GM12878 (cell line): Measurements from ENCODE around the gene ABCA3. TPM values are rescaled to one million over a fixed set of nuclear protein-coding genes. Genes with fewer than 3 reads are reported as not detected.

ENCODE experiments used
- ATAC-seq: fragments of 200-7000 bp; cut with Tn5 transposase; 3 replicates; pipeline ENCODE4 v1.9.1; 2020; ENCODE audit warnings: mild to moderate bottlenecking, moderate library complexity
- BruUV-seq: library from RNA; stranded (reverse); fragments of 400-500 nt; replicated peaks from 2 replicates; lab custom pipeline; 2021; lab: Mats Ljungman, UMichigan
- CTCF ChIA-PET: fragments of 300-600 bp; sonication (Branson Sonifier 250); formaldehyde crosslinking; extraction: SDS; loops from one replicate; lab custom pipeline; 2021; ENCODE audit warnings: inconsistent platforms; lab: Yijun Ruan, JAX
- POLR2A ChIA-PET: fragments of 350-600 bp; formaldehyde crosslinking; extraction: SDS; loops from one replicate; lab custom pipeline; 2021; ENCODE audit warnings: inconsistent platforms; lab: Charles Lee
- RAD21 ChIA-PET: fragments of 300-600 bp; sonication (Branson Sonifier 250); formaldehyde crosslinking; loops from one replicate; lab custom pipeline; 2023; ENCODE audit warnings: antibody characterized with exemption; ENCODE audit not compliant: unreplicated experiment; lab: Charles Lee
- SMC1A ChIA-PET: fragments of 300-600 bp; sonication (Branson Sonifier 250); formaldehyde crosslinking; loops from one replicate; lab custom pipeline; 2023; ENCODE audit not compliant: unreplicated experiment, uncharacterized antibody; lab: Charles Lee
- DNase-seq: peaks from one replicate; pipeline ENCODE4 v3.0.0-alpha.2; 2011; ENCODE audit warnings: low read depth, low spot score
- FAIRE-seq: peaks from 3 replicates; lab custom pipeline; 2011; peaks lifted over from hg19 to GRCh38; lab: Jason Lieb, UNC
- H2AFZ ChIP-seq: 2 replicates; pipeline ENCODE4 v1.6.0; 2011; ENCODE audit warnings: low read depth, low read length, control low read depth; ENCODE audit not compliant: control insufficient read depth
- H3K27ac ChIP-seq: 2 replicates; pipeline ENCODE4 v1.5.1; 2011; ENCODE audit warnings: control low read depth; ENCODE audit not compliant: control insufficient read depth, insufficient read depth
- H3K27me3 ChIP-seq, 2 experiments: replicated peaks in 1 of 2; 2 replicates each; pipeline versions ENCODE4 v1.6.0 to v1.6.1; 2011; ENCODE audit warnings: low read length in 1 of 2; ENCODE audit not compliant: control insufficient read depth in 2 of 2, insufficient read depth in 2 of 2
- H3K36me3 ChIP-seq, 2 experiments: 2 replicates each; pipeline ENCODE4 v1.5.1; 2011; ENCODE audit warnings: low read length in 1 of 2; ENCODE audit not compliant: control insufficient read depth in 2 of 2, insufficient read depth in 2 of 2
- H3K4me1 ChIP-seq: 2 replicates; pipeline ENCODE4 v1.6.1; 2011; ENCODE audit warnings: mild to moderate bottlenecking, low read length, moderate library complexity, mixed read lengths; ENCODE audit not compliant: control insufficient read depth, insufficient read depth
- H3K4me2 ChIP-seq: 2 replicates; pipeline ENCODE4 v1.6.0; 2011; ENCODE audit warnings: control low read depth; ENCODE audit not compliant: control insufficient read depth, insufficient read depth
- H3K4me3 ChIP-seq: fragments of 200-600 bp; sonication (generic); 2 replicates; pipeline ENCODE4 v1.5.1; 2016
- H3K79me2 ChIP-seq: 2 replicates; pipeline ENCODE4 v1.6.0; 2011; ENCODE audit warnings: low read length; ENCODE audit not compliant: control insufficient read depth, insufficient read depth
- H3K9ac ChIP-seq: 2 replicates; pipeline ENCODE4 v1.8.0; 2011; ENCODE audit warnings: low read length, control low read depth, mixed read lengths; ENCODE audit not compliant: control insufficient read depth, insufficient read depth
- H3K9me3 ChIP-seq: replicated peaks from 3 replicates; pipeline ENCODE4 v1.5.1; 2011; ENCODE audit warnings: mild to moderate bottlenecking, low read length; ENCODE audit not compliant: control insufficient read depth, insufficient read depth
- H4K20me1 ChIP-seq: 2 replicates; pipeline ENCODE4 v1.6.0; 2011; ENCODE audit not compliant: control insufficient read depth, insufficient read depth
- BHLHE40 ChIP-seq, 2 experiments: fragments of 450-650 bp in 1 of 2; IDR thresholded peaks; 2 replicates each; pipeline ENCODE4 v1.6.1; 2011 to 2017; ENCODE audit warnings: low read depth in 2 of 2, borderline replicate concordance in 1 of 2, improper control_type of control experiment in 1 of 2, low read length in 1 of 2, mild to moderate bottlenecking in 1 of 2
- CREB1 ChIP-seq: IDR thresholded peaks from 2 replicates; pipeline ENCODE4 v1.6.1; 2012; ENCODE audit warnings: low read depth, mild to moderate bottlenecking, inconsistent platforms
- DPF2 ChIP-seq: fragments of 450-650 bp; IDR thresholded peaks from 2 replicates; pipeline ENCODE4 v1.6.1; 2017; ENCODE audit warnings: mild to moderate bottlenecking
- GATAD2B ChIP-seq: fragments of 450-650 bp; conservative IDR thresholded peaks from 2 replicates; pipeline ENCODE4 v1.6.1; 2017; ENCODE audit warnings: low read depth, mild to moderate bottlenecking, moderate library complexity
- HCFC1 ChIP-seq: fragments of 150-350 bp; IDR thresholded peaks from 2 replicates; pipeline ENCODE4 v1.6.1; 2014; ENCODE audit warnings: low read length
- KAT2A ChIP-seq: conservative IDR thresholded peaks from 2 replicates; pipeline ENCODE4 v1.6.1; 2011; ENCODE audit warnings: low read depth, low read length; ENCODE audit not compliant: control insufficient read depth
- KLF5 ChIP-seq: fragments of 450-650 bp; IDR thresholded peaks from 2 replicates; pipeline ENCODE4 v1.6.1; 2014; ENCODE audit warnings: mild to moderate bottlenecking; ENCODE audit not compliant: partially characterized antibody
- MXI1 ChIP-seq: fragments of 150-350 bp; IDR thresholded peaks from 2 replicates; pipeline ENCODE4 v1.6.1; 2011; ENCODE audit warnings: low read depth, mild to moderate bottlenecking, inconsistent platforms, low read length, improper control_type of control experiment
- NR2C2 ChIP-seq: IDR thresholded peaks from 2 replicates; pipeline ENCODE4 v1.6.1; 2011; ENCODE audit warnings: borderline replicate concordance, low read depth; ENCODE audit not compliant: control insufficient read depth, insufficient read length
- NR2F1 ChIP-seq: fragments of 450-650 bp; conservative IDR thresholded peaks from 2 replicates; pipeline ENCODE4 v1.6.1; 2017; ENCODE audit warnings: mild to moderate bottlenecking
- POLR2A ChIP-seq: IDR thresholded peaks from 2 replicates; pipeline ENCODE4 v1.6.1; 2011; ENCODE audit warnings: low read depth, mild to moderate bottlenecking, low read length
- RB1 ChIP-seq: fragments of 450-650 bp; formaldehyde crosslinking; IDR thresholded peaks from 2 replicates; pipeline ENCODE4 v1.6.1; 2017; ENCODE audit warnings: mild to moderate bottlenecking, borderline replicate concordance
- RELB ChIP-seq: fragments of 450-650 bp; IDR thresholded peaks from 2 replicates; pipeline ENCODE4 v1.6.1; 2017; ENCODE audit warnings: low read depth, mild to moderate bottlenecking, moderate library complexity
- USF2 ChIP-seq: IDR thresholded peaks from 2 replicates; pipeline ENCODE4 v1.6.1; 2011; ENCODE audit warnings: low read depth, low read length, improper control_type of control experiment, borderline replicate concordance
- YY1 ChIP-seq: IDR thresholded peaks from 2 replicates; pipeline ENCODE4 v1.6.1; 2011; ENCODE audit warnings: low read depth, mild to moderate bottlenecking, low read length
- ZBED1 ChIP-seq: IDR thresholded peaks from 2 replicates; pipeline ENCODE4 v1.6.1; 2016; ENCODE audit warnings: borderline replicate concordance
- WGBS: methylation state at CpG from one replicate; pipeline ENCODE4 v1.1.6; 2016; ENCODE audit warnings: low lambda C conversion rate; ENCODE audit not compliant: insufficient replicate concordance, insufficient coverage; ENCODE audit errors: missing lambda C conversion rate; 5-methylcytosine and 5-hydroxymethylcytosine counted together
- in situ Hi-C: fragments of 300-500 bp; cut with MboI; formaldehyde crosslinking; loops from 9 replicates; pipeline ENCODE4 v1.14.3; 2018; ENCODE audit warnings: mixed read lengths
- intact Hi-C: fragments of 100-400 bp; cut with micrococcal nuclease; formaldehyde crosslinking; loops from one replicate; pipeline ENCODE4 v1.14.2; 2022; ENCODE audit not compliant: unreplicated experiment
- polyA plus RNA-seq, 11 experiments: library from polyadenylated mRNA; depleted of rRNA in 4 of 11; unstranded in 6 of 11; stranded (reverse) in 5 of 11; fragments of >200 nt; fragmentation: Nextera tagmentation in 4 of 11; fragmentation: Illumina TruSeq in 1 of 11; extraction: Ambion mirVana in 4 of 11; extraction: Trizol in 1 of 11; gene quantifications; 1 replicate in 1 of 11; 2 replicates in 10 of 11; pipeline versions ENCODE4 v1.2.1 to v1.2.3, GENCODE V29; 2011 to 2016; ENCODE audit warnings: inconsistent platforms in 2 of 11, missing spikeins in 2 of 11, low read depth in 1 of 11
- total RNA-seq, 4 experiments: library from RNA; depleted of rRNA in 3 of 4; stranded (reverse); fragments of >200 nt in 3 of 4; fragmentation: Illumina TruSeq in 1 of 4; extraction: Trizol in 1 of 4; gene quantifications; 2 replicates each; pipeline versions ENCODE4 v1.2.1 to v1.2.3, GENCODE V29; 2013 to 2021
- TF ChIP-seq, protein P1 (sequence below): IDR thresholded peaks from 2 replicates; pipeline ENCODE4 v1.6.1; 2011; ENCODE audit warnings: borderline replicate concordance, low read depth, mild to moderate bottlenecking, moderate library complexity, low read length; ENCODE audit not compliant: insufficient read depth, poor library complexity, severe bottlenecking
- TF ChIP-seq, protein P2 (sequence below): fragments of 450-650 bp; formaldehyde crosslinking; IDR thresholded peaks from 2 replicates; pipeline ENCODE4 v1.4.0; 2022; ENCODE audit warnings: mild to moderate bottlenecking, moderate library complexity

The ABCA3 gene
- total and polyA plus RNA-seq, 10 of the 15 experiments (the other 5 are each of a cell fraction or from before 2014, with no cell fraction given), result 0.71 to 17.6 (median 6.7) TPM

DNA sequence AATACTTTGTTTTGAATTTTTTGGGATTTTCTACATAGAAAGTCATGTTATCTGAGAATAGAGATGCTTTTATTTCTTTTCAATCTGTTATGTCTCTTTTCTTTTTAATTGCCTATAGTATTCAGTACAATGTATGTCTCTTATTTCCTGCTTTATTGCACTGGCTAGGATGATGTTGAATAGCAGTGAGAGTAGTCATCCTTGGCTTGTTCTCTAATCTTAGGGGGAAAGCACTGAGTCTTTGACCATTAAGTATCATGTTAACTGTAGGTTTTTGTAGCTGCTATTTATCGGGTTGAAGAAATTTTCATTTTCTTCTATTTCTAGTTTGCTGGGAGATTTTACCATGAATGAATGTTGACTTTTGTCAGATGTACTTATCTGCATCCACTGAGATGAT, 10.0 kb upstream of the ABCA3 start:
- ChIA-PET CTCF (interaction anchor here (1.1 kb wide), 1 partner anchor 10 kb away, joined by 3 read pairs; the partner anchor contains the start of gene ABCA3), POLR2A (no interaction called here), RAD21 (no interaction called here), SMC1A (interaction anchor here (1.4 kb wide), 1 partner anchor 11 kb away, joined by 6 read pairs; no protein-coding TSS in a partner anchor)
- Histone ChIP-seq H3K36me3 (no peaks in the 10 kb centered on the region), H3K4me2 (no peak overlapping the region), H3K9me3 (no peaks in the 10 kb centered on the region), H3K4me1 (no peaks in the 10 kb centered on the region), H2AFZ (no peak overlapping the region), H3K4me3 (no peak overlapping the region), H3K27ac (no peak overlapping the region), H3K9ac (no peak overlapping the region), H4K20me1 (no peaks in the 10 kb centered on the region), H3K27me3 (0 out of 4 replicates have a peak, but pooled peaks cover 0 to 2% of the 10 kb centered on the region in 2 experiments), H3K79me2 (no peaks in the 10 kb centered on the region)
- intact Hi-C loops, result no loop called here
- BruUV-seq, result no TSS peak
- in situ Hi-C loops, result no loop called here
- WGBS, result 41% methylated on average over 1 of the region's 1 CpG
- no peak for DNase-seq
- FAIRE-seq, result no peak
- TF ChIP-seq KAT2A, result no peak
- TF ChIP-seq HCFC1, result no peak
- no peak for TF ChIP-seq GATAD2B
- TF ChIP-seq POLR2A, result no peak
- TF ChIP-seq USF2, result no peak
- TF ChIP-seq RB1, result no peak
- TF ChIP-seq, protein P1, sequence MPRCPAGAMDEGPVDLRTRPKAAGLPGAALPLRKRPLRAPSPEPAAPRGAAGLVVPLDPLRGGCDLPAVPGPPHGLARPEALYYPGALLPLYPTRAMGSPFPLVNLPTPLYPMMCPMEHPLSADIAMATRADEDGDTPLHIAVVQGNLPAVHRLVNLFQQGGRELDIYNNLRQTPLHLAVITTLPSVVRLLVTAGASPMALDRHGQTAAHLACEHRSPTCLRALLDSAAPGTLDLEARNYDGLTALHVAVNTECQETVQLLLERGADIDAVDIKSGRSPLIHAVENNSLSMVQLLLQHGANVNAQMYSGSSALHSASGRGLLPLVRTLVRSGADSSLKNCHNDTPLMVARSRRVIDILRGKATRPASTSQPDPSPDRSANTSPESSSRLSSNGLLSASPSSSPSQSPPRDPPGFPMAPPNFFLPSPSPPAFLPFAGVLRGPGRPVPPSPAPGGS, result no peak
- TF ChIP-seq DPF2, result no peak
- no peak for TF ChIP-seq CREB1
- TF ChIP-seq, protein P2, sequence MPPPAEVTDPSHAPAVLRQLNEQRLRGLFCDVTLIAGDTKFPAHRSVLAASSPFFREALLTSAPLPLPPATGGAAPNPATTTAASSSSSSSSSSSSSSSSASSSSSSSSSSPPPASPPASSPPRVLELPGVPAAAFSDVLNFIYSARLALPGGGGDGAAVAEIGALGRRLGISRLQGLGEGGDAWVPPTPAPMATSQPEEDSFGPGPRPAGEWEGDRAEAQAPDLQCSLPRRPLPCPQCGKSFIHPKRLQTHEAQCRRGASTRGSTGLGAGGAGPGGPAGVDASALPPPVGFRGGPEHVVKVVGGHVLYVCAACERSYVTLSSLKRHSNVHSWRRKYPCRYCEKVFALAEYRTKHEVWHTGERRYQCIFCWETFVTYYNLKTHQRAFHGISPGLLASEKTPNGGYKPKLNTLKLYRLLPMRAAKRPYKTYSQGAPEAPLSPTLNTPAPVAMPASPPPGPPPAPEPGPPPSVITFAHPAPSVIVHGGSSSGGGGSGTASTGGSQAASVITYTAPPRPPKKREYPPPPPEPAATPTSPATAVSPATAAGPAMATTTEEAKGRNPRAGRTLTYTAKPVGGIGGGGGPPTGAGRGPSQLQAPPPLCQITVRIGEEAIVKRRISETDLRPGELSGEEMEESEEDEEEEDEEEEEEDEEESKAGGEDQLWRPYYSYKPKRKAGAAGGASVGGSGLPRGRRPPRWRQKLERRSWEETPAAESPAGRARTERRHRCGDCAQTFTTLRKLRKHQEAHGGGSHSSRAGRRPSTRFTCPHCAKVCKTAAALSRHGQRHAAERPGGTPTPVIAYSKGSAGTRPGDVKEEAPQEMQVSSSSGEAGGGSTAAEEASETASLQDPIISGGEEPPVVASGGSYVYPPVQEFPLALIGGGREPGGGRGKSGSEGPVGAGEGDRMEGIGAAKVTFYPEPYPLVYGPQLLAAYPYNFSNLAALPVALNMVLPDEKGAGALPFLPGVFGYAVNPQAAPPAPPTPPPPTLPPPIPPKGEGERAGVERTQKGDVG (CRISPR knock-in tag), result no peak
- no peak for TF ChIP-seq NR2C2
- TF ChIP-seq MXI1, result no peak
- no peak for TF ChIP-seq YY1
- no peak for TF ChIP-seq RELB
- no peak for TF ChIP-seq KLF5
- no peak for TF ChIP-seq BHLHE40 (IDR thresholded peaks at IDR 0.05; ENCODE audit: borderline replicate concordance in 1 of 2, low read depth in 2 of 2, low read length in 1 of 2)
- TF ChIP-seq NR2F1, result no peak
- no peak for TF ChIP-seq ZBED1
- ATAC-seq, result no peak
